Loucy (cell line): ENCODE results near the gene C16orf54.

Experiments
- H2AFZ ChIP-seq: fragments of 200-600 bp; sonication (generic); 2 replicates; pipeline ENCODE4 v1.6.0; 2016; ENCODE audit warnings: antibody characterized with exemption, mild to moderate bottlenecking, low read length, moderate library complexity
- H3F3A ChIP-seq: fragments of 200-600 bp; 2 replicates; pipeline ENCODE4 v1.6.0; 2016; ENCODE audit warnings: antibody characterized with exemption, low read depth, mild to moderate bottlenecking
- H3K27me3 ChIP-seq: fragments of 200-600 bp; sonication (generic); 2 replicates; pipeline ENCODE4 v1.6.1; 2014; ENCODE audit warnings: low read length, mild to moderate bottlenecking; ENCODE audit not compliant: insufficient read depth, poor library complexity, severe bottlenecking
- H3K36me3 ChIP-seq: fragments of 200-600 bp; sonication (generic); 2 replicates; pipeline ENCODE4 v1.6.1; 2016; ENCODE audit warnings: low read length; ENCODE audit not compliant: insufficient read depth
- H3K4me1 ChIP-seq: fragments of 200-600 bp; sonication (generic); 2 replicates; pipeline ENCODE4 v1.5.1; 2014; ENCODE audit warnings: low read length, mild to moderate bottlenecking; ENCODE audit not compliant: insufficient read depth, poor library complexity, severe bottlenecking
- H3K4me2 ChIP-seq: fragments of 200-600 bp; sonication (generic); 2 replicates; pipeline ENCODE4 v1.6.0; 2014; ENCODE audit warnings: antibody characterized with exemption, low read length, low read depth, mild to moderate bottlenecking; ENCODE audit not compliant: poor library complexity, severe bottlenecking
- H3K4me3 ChIP-seq: fragments of 200-600 bp; sonication (generic); 2 replicates; pipeline ENCODE4 v1.5.1; 2014; ENCODE audit warnings: low read length, mild to moderate bottlenecking, mixed read lengths; ENCODE audit not compliant: poor library complexity, severe bottlenecking
- H3K79me2 ChIP-seq: fragments of 200-600 bp; sonication (generic); 2 replicates; pipeline ENCODE4 v1.6.1; 2014; ENCODE audit warnings: low read length; ENCODE audit not compliant: insufficient read depth
- H3K9ac ChIP-seq: fragments of 200-600 bp; sonication (generic); 2 replicates; pipeline ENCODE4 v1.6.0; 2014; ENCODE audit warnings: mild to moderate bottlenecking, low read depth, low read length, moderate library complexity; ENCODE audit not compliant: poor library complexity, severe bottlenecking
- H3K9me2 ChIP-seq: fragments of 200-600 bp; sonication (generic); replicated peaks from 2 replicates; pipeline ENCODE4 v1.6.1; 2016; ENCODE audit warnings: low read depth, low read length, mixed read lengths
- H3K9me3 ChIP-seq: fragments of 200-600 bp; sonication (generic); 2 replicates; pipeline ENCODE4 v1.6.1; 2014; ENCODE audit warnings: mild to moderate bottlenecking, antibody characterized with exemption, low read length, low read depth; ENCODE audit not compliant: insufficient read depth
- H4K20me1 ChIP-seq: fragments of 200-600 bp; sonication (generic); 2 replicates; pipeline ENCODE4 v1.6.0; 2014; ENCODE audit warnings: antibody characterized with exemption, low read length, mild to moderate bottlenecking; ENCODE audit not compliant: insufficient read depth, poor library complexity, severe bottlenecking
- EZH2phosphoT487 ChIP-seq: fragments of 200-600 bp; IDR thresholded peaks from 2 replicates; pipeline ENCODE4 v1.6.1; 2018; ENCODE audit warnings: antibody characterized with exemption, mild to moderate bottlenecking, moderate library complexity, borderline replicate concordance
- TF ChIP-seq, protein P1 (sequence below): fragments of 200-600 bp; sonication (generic); conservative IDR thresholded peaks from 2 replicates; pipeline ENCODE4 v1.5.1; 2014; ENCODE audit warnings: mild to moderate bottlenecking, antibody characterized with exemption, low read length

The C16orf54 gene

DNA sequence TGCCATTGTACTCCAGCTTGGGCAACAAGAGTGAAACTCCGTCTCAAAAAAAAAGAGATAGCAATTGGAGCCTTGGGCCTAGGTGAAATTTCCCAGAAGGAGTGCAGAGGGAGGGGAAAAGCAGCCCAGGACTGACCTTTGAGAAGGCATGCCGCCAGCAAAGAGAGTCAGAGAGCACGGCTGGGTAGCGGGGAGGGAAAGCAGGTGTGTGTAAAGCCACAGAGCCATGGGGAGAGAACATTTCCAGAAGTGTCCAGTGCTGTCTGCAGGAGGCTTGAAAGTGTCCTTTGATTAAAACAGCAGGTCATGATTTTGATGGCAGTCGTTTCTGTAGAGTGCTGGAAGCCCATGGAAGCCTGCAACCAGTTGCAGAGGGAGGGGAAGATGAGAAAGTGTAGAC is 8.1 kb downstream of the C16orf54 start:
- Histone ChIP-seq H3K79me2 (peaks cover 4% of the 10 kb centered on the region; the same call in 1 of the 2 replicates), H3K4me2 (peak overlapping the region; percentile 42), H3K9me3 (no peaks in the 10 kb centered on the region), H3K9ac (peak overlapping the region; percentile 2), H2AFZ (no peak overlapping the region), H3K4me1 (peaks cover 28% of the 10 kb centered on the region), H4K20me1 (no peaks in the 10 kb centered on the region), H3K9me2 (no peaks in the 10 kb centered on the region), H3K4me3 (no peak overlapping the region), H3F3A (no peaks in the 10 kb centered on the region; the same call in 1 of the 2 replicates), H3K36me3 (no peaks in the 10 kb centered on the region), H3K27me3 (no peaks in the 10 kb centered on the region)
- TF ChIP-seq, protein P1, sequence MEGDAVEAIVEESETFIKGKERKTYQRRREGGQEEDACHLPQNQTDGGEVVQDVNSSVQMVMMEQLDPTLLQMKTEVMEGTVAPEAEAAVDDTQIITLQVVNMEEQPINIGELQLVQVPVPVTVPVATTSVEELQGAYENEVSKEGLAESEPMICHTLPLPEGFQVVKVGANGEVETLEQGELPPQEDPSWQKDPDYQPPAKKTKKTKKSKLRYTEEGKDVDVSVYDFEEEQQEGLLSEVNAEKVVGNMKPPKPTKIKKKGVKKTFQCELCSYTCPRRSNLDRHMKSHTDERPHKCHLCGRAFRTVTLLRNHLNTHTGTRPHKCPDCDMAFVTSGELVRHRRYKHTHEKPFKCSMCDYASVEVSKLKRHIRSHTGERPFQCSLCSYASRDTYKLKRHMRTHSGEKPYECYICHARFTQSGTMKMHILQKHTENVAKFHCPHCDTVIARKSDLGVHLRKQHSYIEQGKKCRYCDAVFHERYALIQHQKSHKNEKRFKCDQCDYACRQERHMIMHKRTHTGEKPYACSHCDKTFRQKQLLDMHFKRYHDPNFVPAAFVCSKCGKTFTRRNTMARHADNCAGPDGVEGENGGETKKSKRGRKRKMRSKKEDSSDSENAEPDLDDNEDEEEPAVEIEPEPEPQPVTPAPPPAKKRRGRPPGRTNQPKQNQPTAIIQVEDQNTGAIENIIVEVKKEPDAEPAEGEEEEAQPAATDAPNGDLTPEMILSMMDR = no peak
- no peak for TF ChIP-seq EZH2phosphoT487

DNA sequence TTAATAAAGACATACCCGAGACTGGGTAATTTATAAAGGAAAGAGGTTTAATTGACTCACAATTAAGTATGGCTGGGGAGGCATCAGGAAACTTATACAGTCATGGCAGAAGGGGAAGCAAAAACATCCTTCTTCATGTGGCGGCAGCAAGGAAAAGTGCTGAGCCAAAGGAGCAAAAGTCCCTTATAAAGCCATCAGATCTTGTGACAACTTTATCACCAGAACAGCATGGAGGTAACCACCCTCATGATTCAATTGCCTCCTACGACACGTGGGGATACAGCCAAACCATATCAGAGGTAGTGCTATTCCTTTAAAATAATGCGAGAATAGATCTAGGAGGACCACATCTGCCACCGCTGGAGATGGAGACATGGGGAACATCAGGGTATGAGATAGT is 9.0 kb downstream of the C16orf54 start:
- Histone ChIP-seq H3K4me2 (no peak overlapping the region), H3K79me2 (no peaks in the 10 kb centered on the region), H2AFZ (no peak overlapping the region), H4K20me1 (no peaks in the 10 kb centered on the region), H3K27me3 (no peaks in the 10 kb centered on the region), H3K9me2 (no peaks in the 10 kb centered on the region), H3K9ac (no peak overlapping the region), H3K36me3 (no peaks in the 10 kb centered on the region), H3K4me3 (no peak overlapping the region), H3K9me3 (no peaks in the 10 kb centered on the region), H3F3A (no peaks in the 10 kb centered on the region; the same call in 1 of the 2 replicates), H3K4me1 (peaks cover 28% of the 10 kb centered on the region)
- TF ChIP-seq, protein P1 = no peak
- TF ChIP-seq EZH2phosphoT487 = no peak

DNA sequence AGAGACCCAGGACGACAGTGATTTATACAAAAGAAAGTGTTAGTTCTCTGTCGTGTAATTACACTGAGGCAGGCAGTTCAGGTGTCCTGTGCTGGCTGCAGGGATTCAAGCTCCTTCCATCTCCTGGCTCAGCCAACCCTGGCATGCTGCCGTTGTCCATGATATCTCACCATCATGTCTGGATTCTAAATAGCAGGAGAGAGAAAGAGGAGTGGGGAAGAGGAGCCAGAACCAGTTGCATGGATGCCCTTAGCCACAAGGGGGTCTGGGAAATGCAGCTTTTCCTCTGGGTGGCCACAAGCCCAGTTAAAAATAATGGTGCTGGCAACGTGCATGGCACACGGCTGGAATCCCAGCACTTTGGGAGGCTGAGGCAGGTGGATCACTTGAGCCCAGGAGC is 9.7 kb downstream of the C16orf54 start:
- H3F3A ChIP-seq = no peaks in the 10 kb centered on the region; the same call in 1 of the 2 replicates

More for the DNA sequence above, 9.7 kb downstream of the C16orf54 start:
- Histone ChIP-seq H3K4me3 (no peak overlapping the region), H3K9me2 (no peaks in the 10 kb centered on the region), H3K27me3 (no peaks in the 10 kb centered on the region), H3K36me3 (no peaks in the 10 kb centered on the region), H3K9me3 (no peaks in the 10 kb centered on the region), H2AFZ (no peak overlapping the region), H3K4me2 (no peak overlapping the region), H3K79me2 (no peaks in the 10 kb centered on the region), H4K20me1 (no peaks in the 10 kb centered on the region), H3K9ac (no peak overlapping the region), H3K4me1 (peaks cover 23% of the 10 kb centered on the region)
- TF ChIP-seq, protein P1 = peak; percentile 46
- no peak for TF ChIP-seq EZH2phosphoT487
